Hepatic stellate cell (primary cell): ENCODE measurements around the gene MBD3L4.
"Not testable (repeated sequence)": the region's sequence is repeated elsewhere in the genome, so short reads cannot be mapped to it uniquely, and the experiment has no call there.

Experiments
- DNase-seq: peaks from one replicate; pipeline ENCODE4 v3.0.0; 2011; ENCODE audit warnings: low spot score

Gene MBD3L4

DNA sequence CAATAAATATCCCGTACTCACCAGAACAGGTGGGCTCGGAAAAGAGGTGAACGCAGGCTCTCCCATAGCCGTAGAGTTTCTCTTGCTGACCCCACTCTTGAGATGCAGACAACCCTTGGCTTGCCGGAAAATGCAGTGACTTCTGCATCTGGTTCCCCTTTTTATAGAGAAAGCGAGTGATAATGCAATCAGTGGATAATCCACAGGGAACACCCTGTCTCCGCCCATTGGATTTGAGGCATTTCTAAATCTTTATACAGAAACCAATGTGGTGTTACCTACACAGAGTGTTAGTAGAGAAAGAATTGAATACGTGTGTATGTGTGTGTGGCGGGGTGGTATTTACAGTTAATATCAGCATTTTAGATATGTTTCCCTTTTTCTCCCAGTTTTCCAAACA, at the start of gene MBD3L4:
TSS of gene MBD3L4 (minus strand) at position 101 of the 400 bp plus-strand sequence. CDS start at position 66, 35 bp downstream.
- not testable (repeated sequence) for DNase-seq

DNA sequence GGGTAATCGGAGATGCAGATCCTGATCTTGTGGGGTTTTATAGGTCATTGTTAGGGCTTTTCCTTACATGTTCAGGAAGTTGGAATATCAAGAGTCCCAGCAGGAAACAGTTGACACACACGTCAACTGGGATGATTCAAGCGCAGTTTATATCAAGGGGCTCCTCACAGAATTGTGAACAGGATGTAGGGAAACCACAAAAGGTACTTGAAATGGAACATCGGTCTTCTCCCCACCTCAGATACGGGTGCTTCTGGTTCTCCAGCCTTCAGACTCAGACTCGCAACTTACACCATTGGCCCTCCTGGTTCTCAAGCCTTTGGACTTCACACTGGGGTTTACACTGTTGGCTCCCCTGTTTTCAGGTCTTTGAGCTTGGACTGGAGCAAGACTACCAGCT, 49.0 kb upstream of the MBD3L4 start:
- DNase-seq: no peak

DNA sequence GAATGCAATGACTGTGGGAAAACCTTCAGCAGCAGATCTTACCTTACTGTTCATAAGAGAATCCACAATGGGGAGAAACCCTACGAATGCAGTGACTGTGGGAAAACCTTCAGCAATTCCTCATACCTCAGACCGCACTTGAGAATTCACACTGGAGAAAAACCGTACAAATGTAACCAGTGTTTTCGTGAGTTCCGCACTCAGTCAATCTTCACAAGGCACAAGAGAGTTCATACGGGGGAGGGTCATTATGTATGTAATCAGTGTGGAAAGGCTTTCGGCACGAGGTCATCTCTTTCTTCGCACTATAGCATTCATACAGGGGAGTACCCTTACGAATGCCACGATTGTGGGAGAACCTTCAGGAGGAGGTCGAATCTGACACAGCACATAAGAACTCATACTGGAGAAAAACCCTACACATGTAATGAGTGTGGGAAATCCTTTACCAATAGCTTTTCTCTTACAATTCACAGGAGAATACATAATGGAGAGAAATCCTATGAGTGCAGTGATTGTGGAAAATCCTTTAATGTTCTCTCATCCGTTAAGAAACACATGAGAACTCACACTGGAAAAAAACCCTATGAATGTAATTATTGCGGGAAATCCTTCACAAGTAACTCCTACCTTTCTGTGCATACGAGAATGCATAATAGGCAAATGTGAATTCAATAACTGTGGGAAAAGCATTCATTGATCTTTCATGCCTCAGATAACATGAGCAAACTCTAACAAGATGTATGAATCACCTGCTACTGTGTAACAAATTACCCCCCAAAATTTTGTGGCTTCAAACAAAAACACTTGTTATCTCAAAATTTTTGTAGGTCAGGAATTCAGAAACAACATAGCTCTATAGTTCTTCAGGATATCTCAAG, 43.3 kb upstream of the MBD3L4 start:
- no peak for DNase-seq

DNA sequence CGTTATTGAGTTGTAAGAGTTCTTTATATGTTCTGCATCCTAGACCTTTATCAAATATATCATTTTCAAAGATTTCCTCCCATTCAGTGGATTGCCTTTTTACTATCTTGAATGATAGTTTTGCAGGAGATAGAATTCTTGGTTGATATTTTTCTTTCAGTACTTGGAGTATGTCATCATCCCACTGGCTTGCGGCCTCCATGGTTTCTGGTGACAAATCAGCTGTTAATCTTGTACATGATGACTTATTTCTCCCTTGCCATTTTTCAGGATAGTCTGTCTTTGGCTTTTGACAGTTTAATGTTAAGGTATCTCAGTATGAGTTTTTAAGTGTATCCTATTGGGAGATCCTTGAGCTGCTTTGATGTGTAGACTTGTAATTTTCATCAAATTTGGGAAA, 38.0 kb upstream of the MBD3L4 start:
- DNase-seq: no peak

DNA sequence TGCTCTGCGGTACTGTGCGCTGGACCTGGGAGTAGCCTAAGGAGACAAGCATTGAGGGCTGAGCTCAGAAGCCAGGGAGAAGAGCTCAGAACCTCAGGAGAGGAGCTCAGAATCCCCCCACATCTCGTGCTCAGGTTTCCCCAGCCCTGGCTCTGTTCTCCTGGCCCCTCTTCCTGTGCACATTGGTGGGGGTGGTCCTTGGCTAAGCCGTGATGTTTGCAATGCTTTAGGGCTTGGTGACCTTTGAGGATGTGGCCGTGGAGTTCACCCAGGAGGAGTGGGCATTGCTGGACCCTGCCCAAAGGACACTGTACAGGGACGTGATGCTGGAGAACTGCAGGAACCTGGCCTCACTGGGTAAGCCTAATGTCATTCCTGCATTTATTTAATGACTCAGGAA, 36.2 kb upstream of the MBD3L4 start:
- no peak for DNase-seq

DNA sequence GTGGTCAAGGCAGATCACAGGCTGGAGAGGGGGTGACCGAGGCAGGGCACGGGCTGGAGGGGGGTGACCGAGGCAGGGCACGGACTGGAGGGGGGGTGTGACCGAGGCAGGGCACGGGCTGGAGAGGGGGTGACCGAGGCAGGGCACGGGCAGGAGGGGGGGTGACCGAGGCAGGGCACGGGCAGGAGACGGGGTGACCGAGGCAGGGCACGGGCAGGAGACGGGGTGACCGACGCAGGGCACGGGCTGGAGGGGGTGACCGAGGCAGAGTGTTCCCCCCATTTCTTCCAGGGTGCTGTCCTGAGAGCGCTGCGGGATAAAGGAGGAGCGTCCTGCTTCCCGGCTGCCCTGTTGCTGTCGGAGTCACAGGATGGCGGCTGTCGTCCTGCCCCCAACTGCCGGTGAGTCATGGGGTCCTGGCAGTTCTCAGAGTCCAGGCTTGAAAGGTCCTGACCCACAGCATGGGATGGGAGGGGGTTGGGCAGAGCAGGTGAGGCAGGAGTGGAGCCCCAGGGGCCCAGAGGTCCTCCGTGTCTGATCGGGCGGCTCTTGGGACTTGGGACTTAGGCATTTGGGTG, 34.8 kb upstream of the MBD3L4 start:
- no peak for DNase-seq

DNA sequence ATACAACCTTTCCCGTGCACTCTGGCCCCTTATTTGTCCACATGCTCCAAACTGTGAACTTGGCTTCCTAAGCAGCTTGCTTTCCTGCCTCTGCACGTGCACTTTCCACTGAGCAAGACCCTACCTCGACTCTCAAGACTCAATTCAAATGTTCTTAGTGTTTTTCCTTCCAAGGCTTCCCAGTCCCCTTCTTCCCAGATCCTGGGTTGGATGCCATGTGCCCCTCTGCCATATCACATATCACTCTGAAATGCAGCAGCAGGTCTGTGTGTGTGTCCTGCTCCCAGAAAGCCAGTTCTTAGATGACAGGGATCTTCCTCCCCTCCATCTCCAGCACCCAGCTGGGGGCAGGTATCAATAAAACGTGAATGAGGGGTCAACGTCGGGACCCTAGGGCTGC, 32.6 kb upstream of the MBD3L4 start:
- no peak for DNase-seq

DNA sequence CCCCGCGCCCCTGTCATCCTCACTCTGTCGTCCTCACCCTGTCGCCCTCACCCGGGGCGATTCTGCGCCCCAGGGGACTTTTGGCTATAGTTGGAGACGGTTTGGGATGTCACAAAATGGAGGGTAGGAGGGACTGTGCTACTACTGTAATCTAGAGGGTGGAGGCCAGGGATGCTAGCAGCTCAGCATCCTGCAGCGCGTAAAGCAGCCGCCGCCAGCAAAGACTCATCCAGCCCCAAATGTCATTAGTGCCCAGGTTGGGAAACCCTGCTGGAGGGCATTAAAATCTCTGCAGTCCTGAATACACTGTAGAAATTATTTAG, 29.9 kb upstream of the MBD3L4 start:
- DNase-seq: peak; percentile 20

DNA sequence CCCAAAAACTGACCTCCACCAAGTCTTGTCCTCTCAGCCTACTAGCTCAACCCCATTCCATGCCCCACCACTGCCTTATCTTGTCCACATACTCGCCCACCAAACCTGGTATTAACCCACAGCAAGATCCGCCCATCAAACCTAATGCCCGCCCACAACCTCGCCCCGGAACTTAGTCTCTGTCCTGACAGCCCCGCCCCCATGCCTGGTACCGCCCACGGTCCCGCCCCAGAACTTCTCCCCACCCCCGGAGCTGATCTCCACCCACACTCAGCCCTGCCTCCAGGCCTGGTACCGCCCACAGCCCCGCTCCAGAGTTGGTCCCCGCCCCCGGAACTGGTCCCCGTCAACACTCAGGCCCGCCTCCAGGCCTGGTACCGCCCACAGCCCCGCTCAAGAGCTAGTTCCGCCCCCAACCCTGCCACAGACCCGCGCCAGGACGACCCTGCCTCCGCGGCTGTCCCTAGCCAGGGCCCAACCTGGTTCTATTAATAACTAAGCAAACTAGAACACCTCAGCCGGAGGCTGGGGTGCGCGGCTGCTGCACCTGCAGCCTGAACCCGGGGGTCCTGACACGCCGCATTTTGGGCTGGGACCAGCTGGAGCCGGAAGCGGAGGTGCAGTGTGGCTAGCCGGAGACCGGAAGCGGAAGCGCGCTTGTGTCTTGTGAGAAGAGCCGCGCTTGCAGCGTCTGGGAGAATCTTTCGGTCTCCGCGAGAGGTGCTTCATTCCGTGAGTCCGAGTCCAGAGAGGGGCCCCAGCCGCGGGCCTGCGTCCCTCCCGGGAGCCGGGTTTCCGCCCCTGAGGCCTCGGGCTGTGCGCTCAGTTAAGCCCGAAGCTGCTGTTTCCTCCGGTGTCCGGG, 29.3 kb upstream of the MBD3L4 start, which contains the start of gene ZNF557:
TSS of gene ZNF557 (plus strand) at position 662 of the 862 bp plus-strand sequence. CDS start 5,372 bp downstream, outside the sequence.
- DNase-seq: peak; percentile 90

DNA sequence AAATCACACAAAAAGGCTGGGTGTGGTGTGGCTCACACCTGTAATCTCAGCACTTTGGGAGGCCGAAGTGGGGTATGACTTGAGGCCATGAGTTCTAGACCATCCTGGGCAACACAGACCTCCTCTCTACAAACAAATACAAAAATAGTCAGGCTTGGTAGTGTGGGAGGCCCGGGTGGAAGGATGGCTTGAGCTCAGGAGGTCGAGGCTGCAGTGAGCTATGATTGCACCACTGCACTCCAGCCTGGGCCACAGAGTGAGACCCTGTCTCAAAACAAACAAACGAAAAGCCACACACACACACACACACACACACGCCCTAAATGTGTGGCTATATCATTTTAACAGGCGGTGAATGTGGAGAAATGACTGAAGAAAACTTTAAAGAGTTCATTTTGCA, 28.6 kb upstream of the MBD3L4 start:
- DNase-seq: no peak

DNA sequence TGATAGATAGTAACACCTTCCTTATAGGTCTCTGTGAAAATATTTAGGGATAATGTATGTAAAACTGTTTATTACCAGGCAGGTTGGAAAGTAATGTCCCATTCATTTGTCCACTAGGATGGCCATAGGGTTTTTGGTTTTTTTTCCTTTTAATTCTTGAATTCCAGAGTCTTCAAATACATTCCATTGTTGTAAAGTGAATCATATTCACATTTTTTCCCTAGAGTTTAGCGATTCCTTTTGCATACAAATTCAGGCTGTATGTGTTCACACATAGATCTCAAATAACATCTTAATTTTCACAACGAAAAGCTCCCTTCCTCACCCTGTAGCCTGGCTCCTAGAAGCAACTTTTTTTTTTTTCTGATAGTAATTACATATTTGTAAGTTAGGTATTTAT, 27.7 kb upstream of the MBD3L4 start:
- peak; percentile 22 for DNase-seq

DNA sequence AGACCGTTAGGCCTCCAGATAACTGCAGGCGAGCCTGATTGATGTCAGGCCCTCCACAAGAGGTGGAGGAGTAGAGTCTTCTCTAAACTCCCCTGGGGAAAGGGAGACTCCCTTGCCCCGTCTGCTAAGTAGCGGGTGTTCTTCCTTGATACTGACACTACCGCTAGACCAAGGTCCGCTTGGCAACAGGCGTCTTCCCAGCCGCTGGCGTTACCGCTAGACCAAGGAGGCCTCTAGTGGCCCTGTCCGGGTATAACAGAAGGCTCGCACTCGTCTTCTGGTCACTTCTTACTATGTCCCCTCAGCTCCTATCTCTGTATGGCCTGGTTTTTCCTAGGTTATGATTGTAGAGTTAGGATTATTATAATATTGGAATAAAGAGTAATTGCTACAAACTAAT, 27.1 kb upstream of the MBD3L4 start:
- not testable (repeated sequence) for DNase-seq

DNA sequence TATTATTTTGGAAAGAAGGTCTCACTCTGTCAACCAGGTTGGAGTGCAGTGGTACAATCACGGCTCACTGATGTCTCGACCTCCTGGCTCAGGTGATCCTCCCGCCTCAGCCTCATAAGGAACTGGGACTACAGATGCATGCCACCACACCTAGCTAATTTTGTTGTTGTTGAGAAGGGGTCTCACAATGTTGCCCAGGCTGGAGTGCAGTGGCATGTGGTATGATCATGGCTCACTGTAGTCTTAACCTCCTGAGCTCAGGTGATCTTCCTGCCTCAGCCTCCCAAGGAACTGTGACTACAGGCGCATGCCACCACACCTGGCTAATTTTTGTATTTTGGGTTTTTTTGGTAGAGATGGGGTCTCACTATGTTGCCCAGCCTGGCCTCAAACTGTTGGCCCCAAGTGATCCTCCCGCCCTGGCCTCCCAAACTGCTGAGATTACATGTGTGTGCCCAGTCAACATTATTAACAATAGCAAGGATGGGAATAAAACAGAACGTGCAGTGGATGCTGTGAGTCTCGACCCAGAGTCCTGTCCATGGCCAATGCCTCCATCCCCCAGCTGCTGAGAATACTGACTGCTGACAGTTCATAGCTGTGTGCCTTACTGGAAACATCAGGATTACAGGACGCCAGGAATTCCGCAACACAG, 23.9 kb upstream of the MBD3L4 start:
- no peak for DNase-seq

DNA sequence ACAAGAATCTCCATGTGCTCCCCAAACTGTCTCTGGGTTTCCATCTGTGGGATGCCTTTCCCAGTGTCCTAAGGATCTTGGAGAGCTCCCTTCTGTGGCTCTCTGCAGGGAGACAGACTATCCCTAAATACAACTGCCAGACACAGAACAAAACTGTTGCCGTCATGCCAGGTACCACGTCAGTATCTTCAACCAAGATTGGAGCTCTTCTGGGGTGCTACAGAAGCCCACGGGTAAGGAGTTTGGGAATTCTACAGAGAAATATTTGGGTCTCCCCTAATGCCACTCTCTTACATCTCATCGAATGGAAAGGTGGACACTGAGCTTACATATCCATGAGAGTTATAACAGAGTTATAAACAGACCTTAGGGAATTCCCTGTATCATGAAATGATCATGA, 23.4 kb upstream of the MBD3L4 start:
- DNase-seq: no peak

DNA sequence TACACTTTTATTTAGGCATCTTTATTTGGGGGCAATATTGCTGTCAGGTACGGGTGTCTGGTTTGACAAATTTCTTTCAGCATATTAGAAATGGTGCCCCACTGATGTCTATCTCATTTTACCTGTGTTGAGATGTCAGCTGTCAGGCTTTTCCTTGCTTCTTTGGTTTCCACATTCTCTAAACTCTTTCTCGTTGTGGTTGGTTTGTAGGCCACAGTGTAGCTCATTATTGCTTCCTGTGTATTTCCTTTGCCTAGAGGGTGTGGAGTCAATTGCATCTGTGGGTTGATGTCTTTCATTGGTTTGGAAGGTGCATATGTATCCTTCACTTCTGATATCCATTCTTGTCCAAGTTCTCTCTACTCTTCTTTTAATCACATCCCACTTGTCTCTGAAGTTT, 20.0 kb upstream of the MBD3L4 start:
- not testable (repeated sequence) for DNase-seq

DNA sequence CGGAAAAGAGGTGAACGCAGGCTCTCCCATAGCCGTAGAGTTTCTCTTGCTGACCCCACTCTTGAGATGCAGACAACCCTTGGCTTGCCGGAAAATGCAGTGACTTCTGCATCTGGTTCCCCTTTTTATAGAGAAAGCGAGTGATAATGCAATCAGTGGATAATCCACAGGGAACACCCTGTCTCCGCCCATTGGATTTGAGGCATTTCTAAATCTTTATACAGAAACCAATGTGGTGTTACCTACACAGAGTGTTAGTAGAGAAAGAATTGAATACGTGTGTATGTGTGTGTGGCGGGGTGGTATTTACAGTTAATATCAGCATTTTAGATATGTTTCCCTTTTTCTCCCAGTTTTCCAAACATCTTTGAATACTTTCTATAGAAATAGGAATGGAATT, 18.6 kb upstream of the MBD3L4 start, which contains the start of gene MBD3L3:
TSS of gene MBD3L3 (minus strand) at position 101 of the 400 bp plus-strand sequence. CDS start at position 30, 71 bp downstream.
- not testable (repeated sequence) for DNase-seq

DNA sequence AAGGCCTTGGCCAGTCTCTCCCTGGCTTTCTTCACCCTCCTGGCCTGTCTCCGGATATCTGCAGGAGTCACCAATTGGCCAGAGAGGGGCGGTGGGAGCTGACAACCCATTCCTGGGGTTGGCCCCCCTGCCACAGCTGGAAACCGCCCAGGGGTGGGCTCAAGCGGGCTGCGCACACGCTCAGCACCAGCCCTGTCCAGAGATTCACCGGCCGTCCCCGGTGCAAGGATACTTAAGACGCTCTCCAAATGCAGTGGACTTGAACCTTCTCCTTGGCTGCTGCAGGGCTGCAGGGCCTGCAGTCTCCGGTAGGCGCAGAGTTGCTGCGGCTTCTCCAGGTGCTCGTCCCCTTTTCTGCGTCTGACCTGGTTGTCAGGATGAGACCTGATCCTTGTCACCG, 16.4 kb upstream of the MBD3L4 start:
- DNase-seq: not testable (repeated sequence)

DNA sequence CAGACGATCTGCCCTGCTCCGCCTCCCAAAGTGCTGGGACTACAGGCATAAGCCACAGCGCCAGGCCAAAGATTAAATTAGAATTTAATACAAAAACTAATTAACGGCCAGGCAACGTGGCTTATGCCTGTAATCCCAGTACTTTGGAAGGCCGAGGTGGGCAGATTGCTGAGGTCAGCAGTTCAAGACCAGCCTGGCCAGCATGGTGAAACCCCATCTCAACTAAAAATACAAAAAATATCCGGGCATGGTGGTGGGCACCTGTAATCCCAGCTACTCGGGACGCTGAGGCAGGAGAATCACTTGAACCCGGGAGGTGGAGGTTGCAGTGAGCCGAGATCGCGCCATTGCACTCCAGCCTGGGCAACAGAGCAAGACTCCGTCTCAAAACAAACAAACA, 15.7 kb upstream of the MBD3L4 start:
- DNase-seq: not testable (repeated sequence)

DNA sequence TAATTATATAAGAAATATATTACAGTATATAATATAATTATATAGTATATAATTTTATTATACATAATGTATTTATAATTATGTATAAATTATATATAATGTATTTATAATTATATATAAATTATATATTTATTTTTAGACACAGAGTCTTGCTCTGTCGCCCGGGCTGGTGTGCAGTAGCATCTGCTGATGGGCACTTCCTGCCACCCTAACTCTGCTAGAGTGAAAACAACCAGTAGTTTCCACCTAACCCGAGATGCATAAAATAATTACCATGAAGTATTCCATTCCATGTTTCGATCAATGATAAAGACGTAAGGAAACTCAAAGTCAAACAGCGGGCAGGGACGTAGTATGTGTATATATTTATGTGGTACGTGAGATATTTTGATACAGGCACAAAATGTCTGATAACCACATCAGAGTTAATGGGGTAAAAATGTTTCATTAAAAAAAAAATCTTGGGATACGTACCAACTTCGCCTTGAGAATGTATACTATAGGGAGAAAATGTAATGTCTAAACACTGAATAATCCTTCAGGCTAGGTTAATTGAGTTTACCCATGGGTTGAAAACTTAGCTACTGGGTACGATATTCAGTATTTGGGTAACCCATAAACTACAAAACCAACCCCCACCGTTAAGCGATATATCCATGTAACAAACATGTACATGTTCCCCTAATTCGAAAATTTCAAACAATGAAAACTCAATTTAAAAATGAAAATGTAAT, 14.8 kb upstream of the MBD3L4 start:
- not testable (repeated sequence) for DNase-seq

DNA sequence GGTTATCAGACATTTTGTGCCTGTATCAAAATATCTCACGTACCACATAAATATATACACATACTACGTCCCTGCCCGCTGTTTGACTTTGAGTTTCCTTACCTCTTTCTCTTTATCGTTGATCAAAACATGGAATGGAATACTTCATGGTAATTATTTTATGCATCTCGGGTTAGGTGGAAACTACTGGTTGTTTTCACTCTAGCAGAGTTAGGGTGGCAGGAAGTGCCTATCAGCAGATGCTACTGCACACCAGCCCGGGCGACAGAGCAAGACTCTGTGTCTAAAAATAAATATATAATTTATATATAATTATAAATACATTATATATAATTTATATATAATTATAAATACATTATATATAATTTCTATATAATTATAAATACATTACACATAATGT, 12.9 kb upstream of the MBD3L4 start:
- not testable (repeated sequence) for DNase-seq

DNA sequence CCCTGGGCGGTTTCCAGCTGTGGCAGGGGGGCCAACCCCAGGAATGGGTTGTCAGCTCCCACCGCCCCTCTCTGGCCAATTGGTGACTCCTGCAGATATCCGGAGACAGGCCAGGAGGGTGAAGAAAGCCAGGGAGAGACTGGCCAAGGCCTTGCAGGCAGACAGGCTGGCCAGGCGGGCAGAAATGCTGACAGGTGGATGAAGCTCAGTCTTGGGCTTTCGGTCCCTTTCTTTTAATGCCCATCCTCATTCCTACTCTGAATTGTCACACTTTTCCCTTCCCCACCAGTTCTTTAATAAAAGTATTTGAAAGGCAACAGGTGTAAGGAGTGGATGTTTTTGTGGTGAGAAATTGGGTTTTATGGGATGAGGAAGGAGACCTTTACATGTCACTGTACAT, 11.4 kb upstream of the MBD3L4 start:
- DNase-seq: not testable (repeated sequence)
